ENCODE measurements around the gene TMEM92. TPM values are rescaled to one million over a fixed set of nuclear protein-coding genes. Genes with fewer than 3 reads are reported as not detected.

TMEM92 gene
- total RNA-seq, 1 experiment from 2014 or later: not detected

DNA sequence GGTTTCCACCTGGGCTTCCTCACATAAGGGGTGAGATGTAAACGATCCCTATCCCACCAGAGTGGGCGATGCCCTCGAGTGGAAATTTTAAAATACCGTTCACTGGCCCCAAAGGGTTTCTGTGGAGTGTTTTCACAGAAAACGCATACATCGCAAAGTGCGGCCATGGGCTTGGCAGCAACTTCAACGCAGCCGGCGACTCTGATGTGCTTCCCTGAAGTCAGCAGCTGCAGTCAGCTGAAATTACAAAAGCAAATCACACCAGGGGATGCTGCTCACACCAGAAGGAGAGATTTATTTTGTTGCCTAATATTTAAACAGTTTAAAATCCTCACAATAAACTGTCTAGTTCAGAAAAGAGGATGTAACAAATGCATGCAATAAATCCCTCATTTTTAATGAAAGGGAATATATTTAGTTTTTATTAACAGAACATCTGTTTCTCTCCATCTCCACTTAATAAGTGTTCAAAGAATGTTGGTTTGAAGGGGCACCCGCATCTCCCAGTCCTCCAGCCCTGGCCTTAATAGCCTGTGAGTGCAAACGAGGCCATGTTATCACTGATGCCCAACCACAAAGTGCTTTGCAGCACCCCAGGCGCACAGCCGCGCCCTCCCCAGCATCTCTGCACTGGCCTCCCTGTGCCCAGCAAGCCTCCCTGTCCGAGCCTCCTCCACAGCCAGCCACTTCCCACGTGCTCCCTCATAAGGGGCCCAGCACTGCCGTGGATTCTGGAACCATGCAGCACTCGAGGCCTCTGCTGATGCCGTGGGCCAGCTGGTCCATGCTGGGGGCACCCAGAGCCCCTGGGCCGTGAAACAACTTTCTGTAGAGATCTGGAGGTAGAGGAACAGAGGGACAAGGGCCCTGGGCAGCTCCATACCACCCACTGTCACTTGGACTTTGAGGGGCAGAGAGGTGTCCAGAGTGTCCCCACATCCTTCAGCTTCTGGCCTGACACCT, 54.4 kb downstream of the TMEM92 start:
- Histone ChIP-seq H3K9ac (ENCODE audit: low read length) (no peak overlapping the region), H3K4me3 (ENCODE audit: low read length) (no peak overlapping the region), H2AFZ (ENCODE audit: low read length) (no peak overlapping the region), H3K36me3 (ENCODE audit: insufficient read depth, low read length) (no peaks in the 10 kb centered on the region), H3K27ac (ENCODE audit: low read length) (no peak overlapping the region), H3K79me2 (ENCODE audit: low read length) (no peaks in the 10 kb centered on the region), H3K4me2 (ENCODE audit: low read depth, low read length, poor library complexity, severe bottlenecking) (no peak overlapping the region), H3K4me1 (ENCODE audit: low read length) (peaks cover 8% of the 10 kb centered on the region), H4K20me1 (ENCODE audit: insufficient read depth, low read depth, low read length) (no peaks in the 10 kb centered on the region), H3K27me3 (ENCODE audit: low read length) (no peaks in the 10 kb centered on the region), H3K9me2 (replicated peaks; ENCODE audit: insufficient read depth, low read length) (no peaks in the 10 kb centered on the region), H3K9me3 (ENCODE audit: low read length) (no peaks in the 10 kb centered on the region)
- DNase-seq: no peak

DNA sequence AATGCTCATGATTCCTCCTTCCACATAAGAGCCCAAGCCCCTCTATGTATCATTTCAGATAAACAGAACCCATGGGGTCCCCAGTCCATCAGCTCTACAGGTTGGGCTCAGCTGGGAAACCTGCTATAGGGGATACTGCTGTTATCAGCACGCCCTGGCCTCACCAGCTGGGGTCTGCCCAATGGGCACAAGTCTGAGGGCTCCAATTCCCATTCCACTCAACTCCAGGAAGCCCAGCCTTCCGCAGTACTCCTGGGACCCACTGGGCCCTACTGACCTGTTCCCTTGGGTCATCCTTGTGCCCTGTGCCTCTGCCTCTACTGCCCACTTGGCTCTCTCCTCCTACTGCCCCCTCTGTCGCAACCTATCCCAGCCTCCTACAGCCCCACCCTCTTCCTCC, 55.5 kb downstream of the TMEM92 start:
- Histone ChIP-seq H3K79me2 (ENCODE audit: low read length) (no peaks in the 10 kb centered on the region), H3K9ac (ENCODE audit: low read length) (no peak overlapping the region), H3K27ac (ENCODE audit: low read length) (no peak overlapping the region), H3K4me1 (ENCODE audit: low read length) (peaks cover 8% of the 10 kb centered on the region), H3K4me3 (ENCODE audit: low read length) (no peak overlapping the region), H2AFZ (ENCODE audit: low read length) (no peak overlapping the region), H3K27me3 (ENCODE audit: low read length) (no peaks in the 10 kb centered on the region), H3K36me3 (ENCODE audit: insufficient read depth, low read length) (no peaks in the 10 kb centered on the region), H3K9me3 (ENCODE audit: low read length) (no peaks in the 10 kb centered on the region), H3K9me2 (replicated peaks; ENCODE audit: insufficient read depth, low read length) (no peaks in the 10 kb centered on the region), H3K4me2 (ENCODE audit: low read depth, low read length, poor library complexity, severe bottlenecking) (no peak overlapping the region), H4K20me1 (ENCODE audit: insufficient read depth, low read depth, low read length) (no peaks in the 10 kb centered on the region)
- DNase-seq: no peak

DNA sequence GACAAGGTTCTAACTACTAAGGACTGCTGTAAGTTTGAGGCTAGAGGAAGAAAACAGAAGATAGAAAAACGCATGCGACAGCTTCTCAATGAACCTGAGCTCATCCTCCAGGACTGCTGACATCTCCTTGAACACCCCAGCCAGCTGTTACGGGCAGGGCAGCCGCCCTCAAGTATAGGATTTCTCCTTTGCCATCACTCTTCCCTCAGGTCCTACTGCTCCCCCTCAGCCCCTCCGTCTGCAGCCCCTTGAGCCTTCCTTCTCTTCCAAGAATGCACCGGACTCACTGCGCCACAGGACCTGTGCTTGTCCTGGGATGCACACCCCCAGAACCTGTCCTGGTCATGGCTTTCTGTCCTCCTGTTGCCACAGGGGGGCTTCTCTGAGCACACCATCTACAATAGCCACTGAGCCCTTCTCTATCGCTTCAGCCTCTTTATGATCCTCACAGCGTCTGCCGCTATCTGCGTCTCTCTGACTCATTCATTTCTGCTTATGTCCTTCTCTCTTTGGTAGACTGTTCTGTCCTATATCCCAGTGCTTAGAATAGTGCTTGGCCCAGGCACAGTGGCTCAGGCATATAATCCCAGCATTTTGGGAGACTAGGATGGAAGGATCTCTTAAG, 56.0 kb downstream of the TMEM92 start:
- H3K9me3 ChIP-seq (ENCODE audit: low read length): no peaks in the 10 kb centered on the region
- no peak overlapping the region for H3K27ac ChIP-seq (ENCODE audit: low read length)
- H3K4me2 ChIP-seq (ENCODE audit: low read depth, low read length, poor library complexity, severe bottlenecking): no peak overlapping the region
- H3K9me2 ChIP-seq (replicated peaks; ENCODE audit: insufficient read depth, low read length): no peaks in the 10 kb centered on the region
- DNase-seq: no peak
- no peak overlapping the region for H2AFZ ChIP-seq (ENCODE audit: low read length)
- H3K79me2 ChIP-seq (ENCODE audit: low read length): no peaks in the 10 kb centered on the region
- no peak overlapping the region for H3K4me3 ChIP-seq (ENCODE audit: low read length)
- H3K27me3 ChIP-seq (ENCODE audit: low read length): no peaks in the 10 kb centered on the region
- H3K9ac ChIP-seq (ENCODE audit: low read length): no peak overlapping the region
- H3K36me3 ChIP-seq (ENCODE audit: insufficient read depth, low read length): no peaks in the 10 kb centered on the region
- H4K20me1 ChIP-seq (ENCODE audit: insufficient read depth, low read depth, low read length): no peaks in the 10 kb centered on the region
- peaks cover 8% of the 10 kb centered on the region for H3K4me1 ChIP-seq (ENCODE audit: low read length)

Small RNAs within 50 kb of the gene (small RNA-seq; reads per million reads assigned to genes)
- gene SUMO2P7: not detected

Other genes starting within 250 kb of the TMEM92 start
- 1.0 and 1.6 TPM in 2 replicates for gene ITGA3, start 218.4 kb upstream of the TMEM92 start, total RNA-seq (2014; rRNA removed; shearing (Covaris generic); ENCODE audit: low replicate concordance)
- not detected in 2 replicates for gene PDK2, start 179.1 kb upstream of the TMEM92 start, total RNA-seq (2014; rRNA removed; shearing (Covaris generic); ENCODE audit: low replicate concordance)
- gene SAMD14, start 144.3 kb upstream of the TMEM92 start, total RNA-seq (2014; rRNA removed; shearing (Covaris generic); ENCODE audit: low replicate concordance): not detected in 2 replicates
- 41.0 and 106 TPM in 2 replicates for gene PPP1R9B, start 123.8 kb upstream of the TMEM92 start, total RNA-seq (2014; rRNA removed; shearing (Covaris generic); ENCODE audit: low replicate concordance)
- not detected in 2 replicates for gene SGCA, start 108.5 kb upstream of the TMEM92 start, total RNA-seq (2014; rRNA removed; shearing (Covaris generic); ENCODE audit: low replicate concordance)
- gene COL1A1, start 72.8 kb upstream of the TMEM92 start, total RNA-seq (2014; rRNA removed; shearing (Covaris generic); ENCODE audit: low replicate concordance): not detected in 2 replicates
- gene XYLT2, start 71.7 kb downstream of the TMEM92 start, total RNA-seq (2014; rRNA removed; shearing (Covaris generic); ENCODE audit: low replicate concordance): 11.4 and 30.4 TPM in 2 replicates
- gene MRPL27, start 98.7 kb downstream of the TMEM92 start, total RNA-seq (2014; rRNA removed; shearing (Covaris generic); ENCODE audit: low replicate concordance): 22.3 and 48.6 TPM in 2 replicates
- gene EME1, start 98.8 kb downstream of the TMEM92 start, total RNA-seq (2014; rRNA removed; shearing (Covaris generic); ENCODE audit: low replicate concordance): 10.6 and 18.8 TPM in 2 replicates
- 53.3 and 68.0 TPM in 2 replicates for gene LRRC59, start 123.1 kb downstream of the TMEM92 start, total RNA-seq (2014; rRNA removed; shearing (Covaris generic); ENCODE audit: low replicate concordance)
- 63.5 and 67.7 TPM in 2 replicates for gene ACSF2, start 151.8 kb downstream of the TMEM92 start, total RNA-seq (2014; rRNA removed; shearing (Covaris generic); ENCODE audit: low replicate concordance)
- gene CHAD, start 194.4 kb downstream of the TMEM92 start, total RNA-seq (2014; rRNA removed; shearing (Covaris generic); ENCODE audit: low replicate concordance): not detected in 2 replicates
- gene RSAD1, start 204.4 kb downstream of the TMEM92 start, total RNA-seq (2014; rRNA removed; shearing (Covaris generic); ENCODE audit: low replicate concordance): 15.4 and 41.3 TPM in 2 replicates
- 2.0 and 2.5 TPM in 2 replicates for gene MYCBPAP, start 234.0 kb downstream of the TMEM92 start, total RNA-seq (2014; rRNA removed; shearing (Covaris generic); ENCODE audit: low replicate concordance)

All from Karpas-422 (cell line).